ENCODE results near the gene EFHD1.
"Not testable (repeated sequence)": the region's sequence is repeated elsewhere in the genome, so short reads cannot be mapped to it uniquely, and the experiment has no call there.

EFHD1 gene

DNA sequence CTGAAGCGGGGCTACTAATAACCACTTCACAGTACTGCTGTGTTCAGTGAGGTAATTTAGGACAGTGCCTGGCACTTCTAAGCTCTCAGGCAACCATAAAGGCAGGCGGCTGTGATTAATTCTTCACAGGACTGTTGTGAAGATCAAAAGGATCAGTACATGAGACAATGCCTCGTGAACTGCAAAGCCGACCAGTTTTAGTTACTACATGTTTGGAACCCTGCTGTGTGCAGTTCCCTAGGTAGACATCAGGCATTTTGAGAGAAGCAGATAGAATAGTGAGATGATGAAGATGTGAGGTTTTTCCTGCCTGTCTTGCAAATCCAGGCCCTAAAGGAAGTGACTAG is 19.1 kb downstream of the EFHD1 start:
- DNase-seq (ENCODE audit: low read depth) = no peak

DNA sequence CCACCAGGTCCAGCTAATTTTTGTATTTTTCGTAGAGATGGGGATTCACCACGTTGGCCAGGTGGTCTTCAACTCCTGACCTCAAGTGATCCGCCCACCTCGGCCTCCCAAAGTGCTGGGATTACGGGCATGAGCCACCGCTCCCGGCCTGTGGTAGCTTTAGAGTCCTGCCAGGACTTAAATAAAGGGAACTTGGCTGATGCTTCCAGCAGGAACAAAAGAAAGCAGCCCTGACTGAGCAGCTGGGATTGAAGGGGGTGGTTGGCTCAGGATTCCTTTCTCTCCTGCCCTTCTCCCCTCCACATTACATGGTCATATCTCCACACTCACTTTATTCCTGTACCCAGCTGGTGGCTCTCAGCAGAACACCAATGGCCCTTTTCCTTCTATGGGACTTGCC is 20.0 kb downstream of the EFHD1 start:
- DNase-seq (ENCODE audit: low read depth) = no peak

DNA sequence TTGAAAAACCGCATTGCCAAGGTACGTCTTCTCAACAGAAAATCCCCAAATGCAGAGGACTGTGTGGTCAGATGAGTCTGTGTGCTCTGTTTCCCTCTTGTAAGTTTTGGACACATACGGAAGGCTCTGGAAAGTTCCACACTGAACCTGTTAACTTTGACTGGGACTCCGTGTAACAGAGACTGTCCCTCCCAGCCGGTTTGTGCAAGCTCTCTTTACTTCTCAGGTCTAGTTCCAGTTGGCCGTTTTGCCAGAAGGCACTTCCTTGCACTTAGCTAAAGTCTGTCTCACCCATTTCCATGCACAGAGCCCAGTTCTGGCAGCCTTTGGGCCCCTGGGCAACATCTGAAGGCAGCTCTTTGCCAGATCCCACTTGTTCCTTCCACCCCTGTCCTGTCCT is 22.0 kb downstream of the EFHD1 start:
- DNase-seq (ENCODE audit: low read depth) = no peak

DNA sequence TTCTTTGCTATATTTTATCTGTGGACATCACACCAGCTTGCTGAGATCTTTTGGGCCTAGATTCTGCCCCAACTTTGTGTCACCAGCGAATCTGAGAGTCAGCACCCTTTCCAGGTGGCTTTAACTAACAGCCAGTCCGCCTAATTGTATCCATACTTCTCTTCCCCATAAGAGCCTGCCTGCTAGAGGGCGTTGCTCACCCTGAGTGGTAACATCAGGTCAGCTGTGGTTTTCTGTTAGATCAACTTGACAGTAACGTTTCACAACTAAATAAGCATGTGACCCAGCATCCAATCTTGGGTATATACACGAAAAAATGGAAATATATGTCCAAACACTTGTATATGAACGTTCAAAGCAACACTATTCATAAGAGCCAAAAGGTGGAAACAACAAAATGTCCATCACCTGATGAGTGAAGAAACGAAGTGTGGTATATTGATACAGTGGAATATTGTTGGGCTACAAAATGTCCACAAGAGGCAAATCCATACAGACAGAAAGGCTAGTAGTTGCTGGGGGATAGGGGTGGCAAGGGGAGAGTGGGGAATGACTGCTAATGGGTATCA is 24.9 kb downstream of the EFHD1 start:
- DNase-seq (ENCODE audit: low read depth) = no peak

DNA sequence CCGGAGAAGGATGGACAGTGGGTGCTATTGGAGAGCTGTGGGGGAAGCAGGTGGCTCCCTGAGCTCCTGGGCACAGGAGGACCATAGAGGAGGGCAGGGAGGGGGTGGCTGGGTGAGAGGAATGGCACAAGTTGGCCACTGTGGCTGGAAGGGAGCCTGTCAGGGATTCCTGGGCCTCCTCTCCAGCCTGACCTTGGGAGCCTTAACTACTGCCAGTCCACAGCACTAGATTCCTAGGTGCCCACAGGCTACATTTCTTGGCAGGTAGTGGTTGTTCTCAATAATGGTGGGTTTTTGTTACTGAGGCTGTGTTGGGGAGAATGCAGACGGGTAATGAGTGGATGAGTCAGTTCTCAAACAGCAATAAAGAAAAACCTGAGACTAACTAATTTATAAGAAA is 26.0 kb downstream of the EFHD1 start:
- no peak for DNase-seq (ENCODE audit: low read depth)

DNA sequence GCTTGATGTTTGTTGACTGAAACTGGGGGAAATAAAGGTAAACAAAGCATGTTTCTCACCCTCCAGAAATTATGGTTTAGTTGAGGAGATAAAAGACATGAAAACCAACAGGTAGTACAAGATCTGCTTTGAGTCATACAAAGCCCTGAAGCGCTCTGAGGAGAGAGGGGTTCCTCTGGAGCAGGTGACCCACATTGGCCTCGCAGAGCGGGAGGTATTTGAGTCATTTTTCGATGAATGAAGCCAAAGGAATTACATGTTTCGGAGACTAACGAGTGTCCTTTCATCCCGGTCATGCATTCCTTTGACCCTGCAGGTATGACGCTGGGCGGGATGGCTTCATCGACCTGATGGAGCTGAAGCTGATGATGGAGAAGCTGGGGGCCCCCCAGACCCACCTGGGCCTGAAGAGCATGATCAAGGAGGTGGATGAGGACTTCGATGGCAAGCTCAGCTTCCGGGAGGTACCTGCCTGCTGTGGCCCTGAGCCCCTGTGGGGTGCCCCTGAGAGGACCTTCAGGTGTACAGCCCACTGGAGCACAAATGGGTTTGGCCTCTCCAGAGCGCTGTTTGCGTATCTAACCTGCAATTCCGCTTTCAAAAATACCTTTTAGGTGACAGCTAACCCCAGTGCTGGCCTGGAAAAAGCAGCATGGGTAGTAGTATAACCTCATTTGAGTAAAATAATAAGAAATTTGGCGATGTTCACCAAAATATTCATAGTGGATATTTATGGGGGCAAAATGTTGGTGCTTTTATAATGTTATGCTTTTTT is 29.3 kb downstream of the EFHD1 start:
- DNase-seq (ENCODE audit: low read depth) = no peak

DNA sequence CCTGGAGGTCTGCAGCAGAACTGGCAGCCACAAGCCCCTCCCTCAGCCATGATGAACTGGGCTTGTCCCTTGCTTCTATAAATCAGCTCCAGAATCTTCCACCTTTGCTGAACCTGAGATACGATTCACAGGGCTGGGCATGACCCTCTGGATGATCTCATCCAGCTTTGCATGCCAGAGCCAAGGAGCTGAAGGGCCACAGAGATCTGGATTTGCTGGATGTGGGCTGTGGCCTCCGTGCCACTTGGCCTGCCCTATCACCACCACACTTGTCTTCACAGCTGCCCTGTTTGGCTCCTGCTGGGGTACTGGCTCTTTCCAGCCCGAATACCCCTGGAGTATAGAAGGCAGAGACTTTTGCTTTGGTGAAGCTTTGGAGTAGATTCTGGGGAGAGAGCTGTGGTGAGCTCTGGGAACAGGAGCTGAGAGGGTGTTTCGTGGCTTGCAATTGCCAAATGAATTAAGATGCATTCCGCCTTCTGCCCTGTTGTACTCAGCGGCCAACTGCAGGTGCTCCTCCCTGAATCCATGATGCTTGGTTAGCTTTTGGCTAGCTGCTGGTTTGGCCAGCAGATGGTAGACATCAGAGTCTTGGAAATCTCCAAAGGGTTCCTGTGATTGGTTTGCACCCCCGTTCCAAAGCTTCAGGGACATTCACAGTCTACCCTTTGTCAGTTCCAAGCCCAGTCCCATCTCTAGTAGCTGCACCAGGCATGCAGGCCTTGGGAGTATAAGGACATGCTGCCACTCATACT is 32.8 kb downstream of the EFHD1 start:
- DNase-seq (ENCODE audit: low read depth) = no peak

DNA sequence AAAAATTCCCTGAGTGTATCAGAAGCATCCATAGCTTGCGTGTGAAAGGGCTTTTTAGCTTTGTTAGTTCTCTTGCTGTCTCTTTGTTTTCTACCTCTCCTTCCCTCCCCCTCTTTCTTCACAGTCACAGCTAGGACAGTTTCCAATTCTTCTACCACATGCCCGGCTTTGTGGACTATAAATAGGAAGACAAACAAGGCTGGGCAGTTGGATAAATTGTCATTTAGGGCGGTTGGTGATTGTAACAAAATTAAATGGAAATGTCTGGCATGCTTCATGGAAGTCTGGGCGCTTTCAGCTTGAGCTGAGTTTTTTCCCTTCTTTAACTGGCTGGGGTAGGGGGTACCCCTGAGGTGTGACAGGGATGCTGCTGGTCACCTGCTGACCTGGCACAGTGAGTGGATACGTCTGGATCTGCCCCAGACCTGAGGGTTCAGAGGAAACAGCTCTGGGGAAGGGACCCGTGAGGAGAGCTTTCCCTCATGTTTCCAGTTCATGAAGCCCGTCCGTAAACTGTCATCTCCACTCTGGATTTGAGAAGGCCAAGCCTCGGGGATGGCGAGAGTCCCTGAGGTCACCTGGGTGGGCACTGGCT is 34.7 kb downstream of the EFHD1 start:
- DNase-seq (ENCODE audit: low read depth) = no peak

DNA sequence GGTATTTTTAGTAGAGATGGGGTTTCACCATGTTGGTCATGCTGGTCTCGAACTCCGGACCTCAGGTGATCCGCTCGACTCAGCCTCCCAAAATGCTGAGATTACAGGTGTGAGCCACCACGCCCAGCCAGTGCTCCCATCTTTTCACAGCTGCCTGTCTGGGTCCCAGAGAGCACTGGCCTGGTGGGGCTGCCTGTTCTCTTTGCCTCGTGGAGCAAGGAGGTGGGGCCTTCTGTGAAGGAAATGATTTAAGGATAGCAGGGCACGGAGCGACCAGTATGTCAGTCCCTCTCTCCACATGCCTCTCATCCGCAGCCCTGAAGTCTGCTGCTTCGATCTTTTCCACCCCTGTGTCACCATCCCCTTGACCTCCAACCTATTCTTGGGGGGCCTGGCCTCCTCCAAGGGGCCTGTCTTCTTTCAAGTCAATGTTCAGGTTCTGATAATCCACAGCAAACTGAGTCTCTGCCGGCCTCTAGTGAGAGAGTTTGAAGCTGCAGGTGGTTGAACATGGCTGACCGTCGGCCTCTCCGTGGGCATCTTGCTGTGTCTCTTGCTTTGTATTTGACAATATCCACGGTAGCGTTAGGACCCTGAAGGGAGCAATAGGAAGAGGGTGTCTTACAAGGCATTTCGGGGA is 35.5 kb downstream of the EFHD1 start:
- no peak for DNase-seq (ENCODE audit: low read depth)

DNA sequence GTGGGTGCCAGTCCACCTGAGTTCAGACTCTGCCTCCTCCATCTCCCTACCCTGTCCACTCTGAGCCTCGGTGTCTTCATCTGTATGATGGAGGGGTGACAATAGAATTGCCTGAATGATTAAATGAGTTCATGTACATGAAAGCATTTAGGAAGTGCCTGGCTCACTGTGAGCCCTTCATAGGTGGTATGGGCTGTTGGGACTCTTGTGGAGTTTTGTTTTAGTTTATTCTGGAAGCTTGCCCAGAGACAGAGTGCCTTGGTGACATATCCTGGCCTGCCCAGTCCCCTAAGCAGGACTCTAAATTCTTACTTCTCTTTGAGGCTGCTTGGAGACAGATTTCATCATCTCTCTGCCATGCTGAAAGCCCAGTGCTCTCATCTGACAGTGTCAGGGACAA is 39.2 kb downstream of the EFHD1 start:
- DNase-seq (ENCODE audit: low read depth) = no peak

DNA sequence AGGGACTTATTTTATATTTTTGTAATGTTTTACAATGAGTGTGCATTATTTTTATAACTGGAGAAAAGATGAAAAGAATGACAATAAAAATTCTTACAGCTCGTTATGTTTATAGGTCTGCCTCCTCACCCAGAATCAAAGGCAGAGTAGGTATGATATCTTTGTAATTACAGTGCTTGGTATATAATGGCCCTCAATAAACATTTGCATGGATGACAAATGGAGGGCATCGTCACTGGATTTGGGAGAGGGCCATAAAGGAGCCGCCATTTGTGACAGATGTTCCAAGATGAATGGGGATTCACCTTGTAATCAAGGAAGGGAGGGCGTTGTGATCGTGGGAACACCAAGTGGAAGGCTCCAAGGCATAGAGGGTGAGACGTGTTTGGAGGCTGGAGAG is 41.1 kb downstream of the EFHD1 start:
- DNase-seq (ENCODE audit: low read depth) = no peak

DNA sequence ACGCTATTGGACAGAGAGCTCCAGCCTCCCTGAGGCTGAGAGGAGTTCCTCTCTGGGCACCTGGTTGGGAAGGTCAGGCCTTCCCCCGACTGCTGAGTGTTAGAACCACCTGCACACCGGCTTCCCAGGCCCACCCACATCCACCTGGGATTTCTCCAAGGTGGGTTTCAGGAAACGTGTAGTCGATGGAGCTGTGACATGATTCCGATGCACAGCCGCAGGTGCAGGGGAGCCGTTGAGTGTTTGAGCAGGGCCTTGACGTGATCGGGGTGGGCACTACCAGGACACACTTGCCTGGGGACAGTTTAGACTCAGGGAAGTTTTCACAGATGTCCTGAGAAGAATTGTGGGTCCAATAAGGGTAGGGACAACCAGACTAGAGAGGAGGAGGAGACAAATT is 42.0 kb downstream of the EFHD1 start:
- DNase-seq (ENCODE audit: low read depth) = no peak

DNA sequence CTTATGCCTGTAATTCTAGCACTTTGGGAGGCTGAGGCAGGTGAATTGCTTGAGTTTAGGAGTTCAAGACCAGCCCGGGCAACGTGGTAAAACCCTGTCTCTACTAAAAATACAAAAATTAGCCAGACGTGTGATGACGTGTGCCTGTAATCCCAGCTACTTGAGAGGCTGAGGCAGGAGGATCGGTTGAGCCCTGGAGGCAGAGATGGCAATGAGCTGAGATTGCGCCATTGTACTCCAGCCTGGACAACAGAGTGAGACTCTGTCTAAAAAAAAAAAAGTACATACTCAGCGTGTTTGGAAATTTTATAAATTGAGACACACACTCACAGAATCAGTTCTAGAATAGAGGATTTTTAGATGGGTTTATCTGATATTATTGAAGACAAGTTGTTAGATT is 46.6 kb downstream of the EFHD1 start:
- no peak for DNase-seq (ENCODE audit: low read depth)

DNA sequence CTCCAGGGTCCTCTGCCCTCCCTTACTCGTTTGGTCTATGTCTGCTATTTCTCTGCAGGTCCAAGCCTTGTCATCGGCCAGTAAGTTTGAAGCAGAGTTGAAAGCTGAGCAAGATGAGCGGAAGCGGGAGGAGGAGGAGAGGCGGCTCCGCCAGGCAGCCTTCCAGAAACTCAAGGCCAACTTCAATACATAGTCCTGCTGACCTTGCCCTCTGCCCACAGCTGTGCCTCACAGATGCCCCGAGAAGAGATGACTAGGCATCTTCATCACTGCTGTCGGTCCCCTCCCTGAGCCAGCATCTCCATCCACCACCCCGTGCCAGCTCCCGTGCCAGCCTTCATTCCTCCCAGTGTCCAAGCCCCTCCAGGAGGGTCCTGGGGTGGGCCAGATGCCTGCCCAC is 48.1 kb downstream of the EFHD1 start:
- no peak for DNase-seq (ENCODE audit: low read depth)

DNA sequence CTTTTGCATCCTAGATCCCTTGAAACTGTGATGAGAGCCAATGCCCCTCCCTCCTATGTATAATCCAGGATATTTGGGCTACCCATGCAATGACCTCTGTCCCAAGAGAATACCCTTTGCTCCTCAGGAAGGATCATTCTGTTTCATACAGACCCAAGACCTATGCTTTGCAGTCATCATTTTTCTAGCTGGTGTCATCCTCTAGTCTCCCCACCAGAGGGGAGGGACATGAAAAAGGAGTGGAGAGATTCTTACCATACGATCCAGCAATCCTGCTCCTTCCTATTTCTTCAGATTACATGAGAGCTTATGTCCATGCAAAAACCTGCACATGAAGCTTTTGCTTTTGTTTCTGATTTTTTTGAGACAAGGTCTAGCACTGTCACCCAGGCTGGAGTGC is 50.0 kb downstream of the EFHD1 start:
- DNase-seq (ENCODE audit: low read depth) = no peak

DNA sequence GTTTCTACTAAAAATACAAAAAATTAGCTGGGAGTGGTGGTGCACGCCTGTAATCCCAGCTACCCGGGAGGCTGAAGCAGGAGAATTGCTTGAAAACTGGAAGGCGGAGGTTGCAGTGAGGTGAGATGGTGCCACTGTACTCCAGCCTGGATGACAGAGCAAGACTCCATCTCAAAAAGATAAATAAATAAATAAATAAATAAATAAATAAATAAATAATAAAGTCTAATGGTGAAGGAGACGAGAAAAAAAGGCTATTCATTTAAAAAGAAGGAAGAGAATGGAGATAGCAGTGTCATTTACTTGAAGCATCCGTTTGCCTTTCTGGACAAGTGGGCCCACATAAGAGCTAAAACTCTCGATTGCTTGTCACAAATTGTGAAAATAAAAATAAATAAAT is 52.0 kb downstream of the EFHD1 start:
- DNase-seq (ENCODE audit: low read depth) = not testable (repeated sequence)

DNA sequence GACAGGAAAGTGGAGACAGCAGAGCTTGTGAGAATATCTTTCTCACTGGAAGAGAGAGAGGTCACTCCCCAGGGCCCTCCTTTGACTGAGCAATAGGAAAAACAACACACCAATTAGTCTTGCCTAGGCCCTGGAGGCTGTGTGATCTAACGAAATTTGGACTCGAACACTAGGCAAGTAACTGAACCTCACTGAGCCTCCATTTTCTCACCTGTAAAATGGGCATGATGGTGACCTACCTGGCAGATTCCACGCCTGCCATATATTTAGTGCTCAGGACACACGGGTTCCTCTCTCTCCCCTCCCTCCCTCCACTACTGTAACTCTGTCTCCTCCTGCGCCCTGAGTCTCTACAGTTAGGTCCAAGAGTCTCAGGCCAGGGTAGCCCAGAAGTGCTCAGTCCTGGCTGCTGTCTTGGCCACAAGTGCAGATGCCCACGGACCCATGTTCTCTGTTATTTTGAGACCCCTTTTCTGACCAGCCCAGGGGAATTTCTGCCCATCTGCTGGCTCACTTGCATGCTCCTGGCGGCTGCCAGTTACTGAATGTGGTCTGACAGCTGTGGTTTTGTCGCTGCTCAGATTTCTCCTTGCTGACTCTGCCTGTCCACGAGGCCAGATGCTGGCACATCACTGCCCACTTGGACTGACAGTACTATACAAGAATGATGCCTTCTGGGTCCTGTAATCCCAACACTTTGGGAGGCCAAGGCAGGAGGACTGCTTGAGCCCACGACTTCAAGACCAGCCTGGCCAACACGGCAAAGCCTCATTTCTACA is 54.2 kb downstream of the EFHD1 start:
- DNase-seq (ENCODE audit: low read depth) = no peak

DNA sequence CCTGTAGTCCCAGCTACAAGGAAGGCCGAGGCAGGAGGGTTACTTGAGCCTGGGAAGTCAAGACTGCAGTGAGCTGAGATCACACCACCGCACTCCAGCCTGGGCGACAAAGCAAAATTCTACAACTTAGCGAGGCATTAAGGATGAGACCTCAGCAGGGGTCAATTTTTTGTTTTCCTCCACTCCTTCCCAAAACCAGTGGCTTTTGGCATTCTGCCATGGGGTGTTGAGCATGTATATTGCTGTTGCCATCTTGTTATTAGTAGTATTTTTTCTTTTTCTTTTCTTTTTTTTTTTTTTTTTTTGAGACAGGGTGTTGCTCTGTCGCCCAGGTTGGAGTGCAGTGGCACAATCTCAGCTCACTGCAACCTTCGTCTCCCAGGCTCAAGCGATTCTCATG is 54.8 kb downstream of the EFHD1 start:
- DNase-seq (ENCODE audit: low read depth) = no peak

DNA sequence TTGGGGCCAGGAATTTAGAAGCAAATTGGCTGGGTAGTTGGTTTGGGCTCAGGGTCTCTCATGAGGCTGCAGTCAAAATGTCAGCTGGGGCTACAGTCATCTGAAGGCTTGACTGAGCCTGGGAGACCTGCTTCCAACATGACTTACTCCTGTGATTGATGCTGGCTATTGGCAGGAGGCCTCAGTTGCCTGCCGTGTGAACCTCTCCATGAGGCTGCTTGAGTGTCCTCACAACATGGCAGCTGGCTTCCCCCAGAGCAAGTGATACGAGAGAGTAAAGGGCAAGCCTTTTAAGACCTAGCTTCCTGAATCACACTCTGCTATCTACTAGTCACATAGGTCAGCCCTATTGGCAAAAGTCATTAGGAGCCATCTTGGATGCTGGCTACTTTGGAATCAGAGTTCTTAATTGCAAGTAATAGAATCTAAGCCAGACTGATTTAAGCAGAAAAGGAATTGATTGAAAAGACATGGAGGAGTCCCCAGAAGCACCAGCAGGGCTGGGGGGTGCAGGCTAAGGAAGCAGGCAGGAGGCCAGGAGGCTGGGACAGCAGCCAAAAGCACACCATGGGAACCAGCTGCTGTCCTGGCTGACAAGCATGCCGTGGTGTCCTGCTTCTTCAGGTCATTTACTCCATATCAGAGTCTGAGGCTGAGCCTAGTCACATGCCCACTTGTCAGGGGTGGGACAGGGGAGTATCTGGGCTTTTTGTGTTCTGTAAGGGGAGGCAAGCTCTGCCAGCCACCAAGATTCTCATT is 55.9 kb downstream of the EFHD1 start:
- no peak for DNase-seq (ENCODE audit: low read depth)

DNA sequence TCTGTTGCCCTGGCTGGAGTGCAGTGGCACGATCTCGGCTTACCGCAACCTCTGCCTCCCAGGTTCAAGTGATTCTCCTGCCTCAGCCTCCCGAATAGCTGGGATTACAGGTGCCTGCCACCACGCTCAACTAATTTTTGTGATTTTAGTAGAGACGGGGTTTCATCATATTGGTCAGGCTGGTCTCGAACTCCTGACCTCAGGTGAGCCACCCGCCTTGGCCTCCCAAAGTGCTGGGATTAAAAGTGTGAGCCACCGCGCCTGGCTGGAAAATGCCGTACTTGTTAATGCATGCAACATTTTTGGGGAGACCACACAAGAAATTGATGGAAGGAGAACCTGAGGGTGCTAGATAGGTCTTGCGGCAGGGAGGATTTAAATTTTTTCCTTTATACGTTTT is 57.7 kb downstream of the EFHD1 start:
- DNase-seq (ENCODE audit: low read depth) = not testable (repeated sequence)

DNA sequence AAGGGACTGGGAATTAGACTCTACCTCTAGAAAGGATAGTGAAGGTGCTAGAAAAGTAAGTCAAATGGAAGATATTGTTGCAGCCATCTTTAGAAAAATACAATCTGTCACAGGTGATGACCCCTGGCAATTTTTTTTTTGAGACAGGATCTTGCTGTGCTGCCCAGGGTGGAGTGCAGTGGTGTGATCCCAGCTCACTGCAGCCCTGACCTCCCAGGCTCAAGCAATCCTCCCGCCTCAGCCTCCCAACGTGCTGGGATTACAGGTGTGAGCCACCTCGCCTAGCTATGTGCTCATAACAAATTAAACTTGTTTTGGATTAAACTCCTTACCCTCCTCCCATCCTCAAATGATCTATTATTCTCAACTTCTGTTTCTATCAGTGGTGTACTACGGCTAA is 59.9 kb downstream of the EFHD1 start:
- no peak for DNase-seq (ENCODE audit: low read depth)

Measured in stimulated activated CD8-positive, alpha-beta memory T cell treated with anti-CD3 and anti-CD28 coated beads, Interleukin-4, amount 100 ng/mL, for 24 hours (primary cell).